ENCODE measurements around the gene BACH1. TPM values are rescaled to one million over a fixed set of nuclear protein-coding genes. Genes with fewer than 3 reads are reported as not detected.
"Not testable (repeated sequence)": the region's sequence is repeated elsewhere in the genome, so short reads cannot be mapped to it uniquely, and the experiment has no call there.

The BACH1 gene
- total and polyA plus RNA-seq, 10 donors = 6.7 to 131 (median 89.5) TPM

GRCh38 chr21:29271927-29272333 is 26.8 kb upstream of the BACH1 start:
- Histone ChIP-seq H3K4me1 (peaks cover 0 to 3% (median 0%) of the 10 kb centered on the region in 6 donors), H3K36me3 (no peaks in the 10 kb centered on the region), H3K27me3 (replicated peaks in 1 of 7) (no peaks in the 10 kb centered on the region), H3K9me3 (no peaks in the 10 kb centered on the region), H3K27ac (no peak overlapping the region), H3K4me3 (no peak overlapping the region)
- intact Hi-C loops (cut with DNase I; ENCODE audit: low total_unique reads) = no loop called here
- 80 to 95% (median 82%) methylated on average over 6 of the region's 6 CpGs for WGBS, 5 donors
- TF ChIP-seq POLR2AphosphoS5 (IDR thresholded peaks at IDR 0.05) (no peak), POLR2A (IDR thresholded peaks at IDR 0.05) (no peak), CTCF (IDR thresholded peaks at IDR 0.05 in 8 of 11, conservative IDR thresholded peaks at IDR 0.05 in 3 of 11) (no peak)
- no peak for DNase-seq

DNA sequence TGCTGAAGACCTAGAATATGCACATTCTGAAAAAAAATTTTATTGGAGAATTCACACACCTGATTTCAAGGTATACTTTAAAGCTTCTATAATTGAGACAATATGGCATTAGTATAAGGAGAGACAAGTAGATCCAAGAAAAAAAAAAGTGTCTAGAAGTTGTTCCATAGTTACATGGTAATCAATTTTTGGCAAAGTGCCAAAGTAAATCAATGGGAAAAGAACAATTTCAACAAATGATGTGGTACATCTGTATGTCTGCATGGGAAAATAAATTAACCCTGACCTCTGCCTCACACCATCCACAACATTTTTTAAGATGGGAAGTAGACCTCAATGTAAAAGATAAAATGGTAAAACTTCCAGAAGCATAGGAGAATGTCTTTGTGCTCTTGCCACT is 21.3 kb upstream of the BACH1 start:
- Histone ChIP-seq H3K27ac (no peak overlapping the region), H3K27me3 (replicated peaks in 1 of 7) (no peaks in the 10 kb centered on the region), H3K4me3 (no peak overlapping the region), H3K36me3 (no peaks in the 10 kb centered on the region), H3K9me3 (peaks cover 0 to 16% (median 3%) of the 10 kb centered on the region in 8 donors), H3K4me1 (no peaks in the 10 kb centered on the region)
- intact Hi-C loops (cut with DNase I; ENCODE audit: low total_unique reads) = no loop called here
- DNase-seq = no peak
- TF ChIP-seq POLR2A (IDR thresholded peaks at IDR 0.05) (no peak), CTCF (IDR thresholded peaks at IDR 0.05 in 8 of 11, conservative IDR thresholded peaks at IDR 0.05 in 3 of 11) (no peak), POLR2AphosphoS5 (IDR thresholded peaks at IDR 0.05) (no peak)

DNA sequence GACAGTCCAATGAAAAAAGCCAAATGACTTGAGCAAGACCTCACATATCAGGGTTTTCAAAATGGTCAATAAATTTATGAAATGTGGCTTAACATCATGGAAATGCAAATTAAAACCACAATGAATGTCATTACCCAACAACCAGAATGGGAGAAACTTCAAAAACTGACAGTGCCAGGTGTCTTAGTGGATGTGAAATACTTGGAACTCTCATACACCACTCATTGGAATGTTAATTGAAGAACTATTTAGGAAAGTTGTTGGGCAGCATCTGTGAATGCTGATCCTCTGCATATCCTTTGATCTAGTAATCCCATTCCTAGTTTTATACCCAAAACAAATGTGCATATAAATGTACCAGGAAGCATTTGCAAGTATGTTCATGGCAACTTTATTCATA is 19.2 kb upstream of the BACH1 start:
- no peak overlapping the region for H3K27ac ChIP-seq
- H3K36me3 ChIP-seq = no peaks in the 10 kb centered on the region
- no peak for TF ChIP-seq CTCF (IDR thresholded peaks at IDR 0.05 in 8 of 11, conservative IDR thresholded peaks at IDR 0.05 in 3 of 11)
- TF ChIP-seq POLR2AphosphoS5 (IDR thresholded peaks at IDR 0.05) = no peak
- H3K9me3 ChIP-seq = peaks cover 0 to 20% (median 3%) of the 10 kb centered on the region in 8 donors
- H3K27me3 ChIP-seq (replicated peaks in 1 of 7) = no peaks in the 10 kb centered on the region
- H3K4me1 ChIP-seq = no peaks in the 10 kb centered on the region
- intact Hi-C loops (cut with DNase I; ENCODE audit: low total_unique reads) = no loop called here
- no peak for DNase-seq
- no peak overlapping the region for H3K4me3 ChIP-seq

DNA sequence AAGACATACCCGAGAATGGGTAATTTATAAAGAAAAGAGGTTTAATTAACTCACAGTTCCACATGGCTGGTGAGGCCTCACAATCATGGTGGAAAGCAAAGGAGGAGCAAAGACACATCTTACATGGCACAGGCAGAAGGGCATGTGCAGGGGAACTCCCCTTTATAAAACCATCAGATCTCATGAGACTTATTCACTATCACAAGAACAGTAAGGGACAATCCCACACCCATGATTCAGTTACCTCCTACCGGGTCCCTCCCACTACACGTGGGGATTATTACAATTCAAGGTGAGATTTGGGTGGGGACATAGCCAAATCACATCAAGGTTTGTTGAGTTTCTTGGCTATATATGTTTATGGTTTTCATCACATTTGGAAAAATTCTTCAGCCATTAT is 16.9 kb upstream of the BACH1 start:
- H3K27ac ChIP-seq; H3K36me3 ChIP-seq; intact Hi-C loops (cut with DNase I; ENCODE audit: low total_unique reads); H3K4me3 ChIP-seq; H3K4me1 ChIP-seq; DNase-seq; H3K27me3 ChIP-seq (replicated peaks in 1 of 7): not testable (repeated sequence)
- H3K9me3 ChIP-seq = peaks cover 0 to 20% (median 3%) of the 10 kb centered on the region in 8 donors
- 79 to 94% (median 84%) methylated on average over 3 of the region's 3 CpGs for WGBS, 5 donors

DNA sequence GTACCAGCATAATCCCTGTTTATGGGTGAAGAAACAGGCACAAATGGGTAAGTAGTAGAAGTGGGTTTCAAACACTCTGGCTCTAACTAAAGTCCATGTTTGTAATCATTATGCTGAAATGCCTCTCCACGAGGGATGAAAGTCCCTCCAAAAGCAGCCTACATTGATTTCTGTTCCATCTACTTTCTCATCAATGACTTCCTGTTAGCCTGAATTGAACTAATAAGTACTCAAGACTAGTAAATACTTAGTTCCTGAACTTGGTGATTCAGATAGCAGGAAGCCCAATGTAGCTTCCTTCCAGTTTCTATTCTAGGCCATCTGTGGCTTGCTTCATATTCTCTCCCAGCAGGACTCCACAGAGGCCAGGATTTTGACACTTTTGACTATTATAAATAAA is 11.3 kb upstream of the BACH1 start:
- Histone ChIP-seq H3K36me3 (no peaks in the 10 kb centered on the region), H3K27ac (peak overlapping the region in 5 of 8 donors; percentile 1 to 72 (median 52)), H3K9me3 (peaks cover 0 to 7% (median 0%) of the 10 kb centered on the region in 8 donors), H3K27me3 (replicated peaks in 1 of 7) (no peaks in the 10 kb centered on the region), H3K4me1 (peaks cover 3 to 32% (median 12%) of the 10 kb centered on the region in 6 donors), H3K4me3 (no peak overlapping the region)
- TF ChIP-seq POLR2A (IDR thresholded peaks at IDR 0.05) (no peak), CTCF (IDR thresholded peaks at IDR 0.05 in 8 of 11, conservative IDR thresholded peaks at IDR 0.05 in 3 of 11) (no peak), POLR2AphosphoS5 (IDR thresholded peaks at IDR 0.05) (no peak)
- intact Hi-C loops (cut with DNase I; ENCODE audit: low total_unique reads) = no loop called here
- 18 to 36% (median 28%) methylated on average over 1 of the region's 1 CpG for WGBS, 5 donors
- no peak for DNase-seq
